Right lobe of liver (tissue), 4 donors: ENCODE data around the gene COX6B1.

Source experiments
- POLR2A ChIP-seq: fragments of 450-650 bp; IDR thresholded peaks from one replicate; pipeline ENCODE4 v1.6.1; 2017; ENCODE audit warnings: antibody characterized with exemption, mild to moderate bottlenecking
- TF ChIP-seq, protein P1 (sequence below), 4 donors: fragments of 200-600 bp in 3 of 4; fragments of 450-650 bp in 1 of 4; IDR thresholded peaks; one replicate each; pipeline versions ENCODE4 v1.5.1 to v1.8.0; 2016 to 2022; ENCODE audit warnings: antibody characterized with exemption in 4 of 4, mild to moderate bottlenecking in 2 of 4
- donor health status: DM: no; HTN: no; CAD: no.
- donor health status: DM: no; HTN: no; CAD: no.
- donor health status: DM: no; HTN: yes; CAD: no.

GRCh38 chr19:35613574-35613973 is 34.5 kb upstream of the COX6B1 start:
- TF ChIP-seq, protein P1, sequence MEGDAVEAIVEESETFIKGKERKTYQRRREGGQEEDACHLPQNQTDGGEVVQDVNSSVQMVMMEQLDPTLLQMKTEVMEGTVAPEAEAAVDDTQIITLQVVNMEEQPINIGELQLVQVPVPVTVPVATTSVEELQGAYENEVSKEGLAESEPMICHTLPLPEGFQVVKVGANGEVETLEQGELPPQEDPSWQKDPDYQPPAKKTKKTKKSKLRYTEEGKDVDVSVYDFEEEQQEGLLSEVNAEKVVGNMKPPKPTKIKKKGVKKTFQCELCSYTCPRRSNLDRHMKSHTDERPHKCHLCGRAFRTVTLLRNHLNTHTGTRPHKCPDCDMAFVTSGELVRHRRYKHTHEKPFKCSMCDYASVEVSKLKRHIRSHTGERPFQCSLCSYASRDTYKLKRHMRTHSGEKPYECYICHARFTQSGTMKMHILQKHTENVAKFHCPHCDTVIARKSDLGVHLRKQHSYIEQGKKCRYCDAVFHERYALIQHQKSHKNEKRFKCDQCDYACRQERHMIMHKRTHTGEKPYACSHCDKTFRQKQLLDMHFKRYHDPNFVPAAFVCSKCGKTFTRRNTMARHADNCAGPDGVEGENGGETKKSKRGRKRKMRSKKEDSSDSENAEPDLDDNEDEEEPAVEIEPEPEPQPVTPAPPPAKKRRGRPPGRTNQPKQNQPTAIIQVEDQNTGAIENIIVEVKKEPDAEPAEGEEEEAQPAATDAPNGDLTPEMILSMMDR (IDR thresholded peaks at IDR 0.05) = no peak
- no peak for TF ChIP-seq POLR2A
